Rectal smooth muscle tissue (tissue), 1 donor: ENCODE results near the gene TRPM2.

Experiments
- H3K27ac ChIP-seq: one replicate; pipeline ENCODE4 v1.7.0; 2013; ENCODE audit warnings: low read depth, low read length, inconsistent platforms
- H3K27me3 ChIP-seq: one replicate; pipeline ENCODE4 v1.7.0; 2013; ENCODE audit warnings: low read length; ENCODE audit not compliant: control insufficient read depth, insufficient read depth
- H3K36me3 ChIP-seq: one replicate; pipeline ENCODE4 v1.7.0; 2013; ENCODE audit warnings: low read length; ENCODE audit not compliant: control insufficient read depth, insufficient read depth
- H3K4me1 ChIP-seq: one replicate; pipeline ENCODE4 v1.7.0; 2013; ENCODE audit warnings: low read length; ENCODE audit not compliant: control insufficient read depth, insufficient read depth
- H3K4me3 ChIP-seq: one replicate; pipeline ENCODE4 v1.7.0; 2013; ENCODE audit warnings: low read length
- H3K9ac ChIP-seq: one replicate; pipeline ENCODE4 v1.7.0; 2013; ENCODE audit warnings: low read length

The TRPM2 gene

DNA sequence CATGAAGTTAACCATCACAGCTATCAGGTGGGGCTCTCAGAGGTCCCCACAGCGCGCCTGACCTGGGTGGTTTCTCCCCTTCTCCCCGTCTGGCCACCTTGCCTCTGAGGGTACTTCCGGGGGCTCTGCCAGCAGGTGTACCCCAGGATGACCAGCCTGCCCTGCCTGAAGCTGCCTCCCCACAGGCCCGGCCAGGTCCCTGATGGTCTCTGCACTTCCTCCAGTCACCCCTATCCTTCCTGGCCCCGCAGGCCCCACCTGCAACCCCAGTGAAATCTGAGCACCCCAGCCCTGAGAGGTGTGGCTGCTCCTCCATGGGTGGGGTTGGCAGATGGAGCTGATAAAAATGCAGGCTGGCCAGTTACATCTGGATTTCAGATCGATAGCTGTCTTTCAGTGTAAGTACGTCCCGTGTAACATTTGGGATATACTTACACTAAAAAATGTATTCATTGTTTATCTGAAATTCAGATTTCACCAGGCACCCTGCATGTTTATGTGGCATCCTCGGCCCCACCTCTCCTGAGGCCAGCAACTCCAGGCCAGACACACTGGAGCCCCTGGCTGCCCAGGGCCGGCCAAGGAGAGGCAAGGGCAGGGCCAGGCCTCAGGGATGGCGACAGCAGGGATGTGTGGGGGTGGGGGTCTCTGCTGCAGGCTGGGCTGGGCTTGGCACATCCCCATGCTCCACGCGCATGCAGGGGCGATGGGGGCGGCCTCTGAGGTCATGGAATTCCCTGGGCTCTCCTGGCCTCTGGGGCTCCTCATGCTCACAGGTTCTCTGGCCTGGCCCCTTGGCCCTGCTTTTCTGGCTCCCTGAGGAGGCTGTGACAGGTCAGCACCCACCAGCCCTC, 127.0 kb downstream of the TRPM2 start:
- Histone ChIP-seq H3K4me3 (no peak overlapping the region), H3K9ac (no peak overlapping the region), H3K27ac (no peak overlapping the region), H3K36me3 (no peaks in the 10 kb centered on the region), H3K4me1 (peaks cover 10% of the 10 kb centered on the region), H3K27me3 (peaks cover 2% of the 10 kb centered on the region)

DNA sequence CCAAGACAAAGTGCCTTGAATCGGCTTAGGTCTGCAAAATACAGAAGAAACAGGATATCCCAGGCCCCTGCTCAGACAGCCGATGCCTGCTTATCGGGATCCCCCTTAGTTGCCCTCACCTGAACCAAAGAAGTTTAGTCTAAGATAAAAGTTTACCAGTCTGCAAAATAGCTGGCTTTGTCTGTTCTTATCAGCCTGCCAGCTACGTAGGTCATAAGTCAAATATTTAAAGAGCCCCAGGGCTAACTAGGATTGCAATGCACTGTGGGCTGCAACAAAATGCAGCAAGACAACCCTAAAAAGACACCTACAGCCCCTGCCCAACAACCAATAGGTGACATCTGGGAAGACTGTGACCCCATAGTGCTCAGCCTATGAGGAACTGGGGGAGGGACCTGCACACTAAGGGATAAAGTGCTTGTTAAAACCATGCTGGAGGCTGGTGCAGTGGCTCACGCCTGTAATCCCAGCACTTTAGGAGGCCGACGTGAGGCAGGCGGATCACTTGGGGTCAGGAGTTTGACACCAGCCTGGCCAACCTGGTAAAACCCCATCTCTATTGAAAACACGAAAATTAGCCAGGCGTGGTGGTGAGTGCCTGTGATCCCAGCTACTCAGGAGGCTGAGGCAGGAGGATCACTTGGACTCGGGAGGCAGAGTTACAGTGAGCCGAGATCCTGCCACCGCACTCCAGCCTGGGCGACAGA, 129.3 kb downstream of the TRPM2 start:
- H3K4me3 ChIP-seq = no peak overlapping the region
- H3K27ac ChIP-seq = no peak overlapping the region
- peaks cover 2% of the 10 kb centered on the region for H3K27me3 ChIP-seq
- H3K36me3 ChIP-seq = no peaks in the 10 kb centered on the region
- peaks cover 8% of the 10 kb centered on the region for H3K4me1 ChIP-seq
- H3K9ac ChIP-seq = no peak overlapping the region

DNA sequence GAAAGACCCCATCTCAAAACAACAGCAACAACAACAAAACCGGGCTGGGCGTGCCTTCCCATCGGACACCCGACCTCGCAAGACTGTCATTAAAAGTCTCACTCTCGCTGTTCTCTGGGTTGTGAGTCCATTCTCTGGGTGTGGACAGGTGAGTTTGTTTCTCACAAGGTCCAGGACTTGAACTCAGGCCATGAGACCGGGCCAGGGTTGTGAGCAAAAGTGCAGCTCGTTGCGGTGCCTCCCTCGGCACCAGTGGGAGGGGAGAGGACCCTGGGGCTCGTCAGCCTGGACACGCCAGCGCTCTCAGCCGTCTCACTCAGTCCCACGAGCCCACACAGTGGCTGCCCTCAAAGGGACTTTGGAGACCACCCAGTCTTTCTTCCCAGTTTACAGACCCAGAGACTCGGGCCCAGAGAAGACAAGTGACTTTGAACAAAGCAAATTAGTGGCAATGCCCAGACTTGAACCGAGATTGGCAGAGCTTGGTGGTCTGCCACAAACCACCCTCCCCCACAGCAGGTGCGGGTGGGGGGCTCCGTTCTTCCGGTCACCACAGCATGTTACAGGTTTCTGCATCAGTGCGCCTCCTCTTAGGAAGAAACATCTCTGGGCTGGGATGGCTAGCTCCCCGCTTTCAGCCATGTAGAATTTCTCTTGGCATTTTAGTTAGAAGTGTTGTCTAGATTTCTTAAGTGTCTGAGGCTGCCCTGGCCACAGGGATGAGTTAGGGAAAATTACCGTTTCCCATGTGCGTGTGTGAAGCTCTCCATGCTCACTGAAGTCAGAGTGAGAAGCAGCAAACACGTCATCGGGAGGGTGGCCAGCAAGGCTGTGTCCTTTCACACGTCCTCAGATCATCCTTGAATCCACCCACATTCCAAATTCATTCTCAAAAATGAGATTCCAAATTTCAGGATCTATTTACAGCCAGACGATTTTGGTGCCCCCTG, 130.1 kb downstream of the TRPM2 start:
- Histone ChIP-seq H3K27me3 (peaks cover 2% of the 10 kb centered on the region), H3K4me1 (peaks cover 2% of the 10 kb centered on the region), H3K9ac (no peak overlapping the region), H3K36me3 (no peaks in the 10 kb centered on the region), H3K27ac (no peak overlapping the region), H3K4me3 (no peak overlapping the region)

DNA sequence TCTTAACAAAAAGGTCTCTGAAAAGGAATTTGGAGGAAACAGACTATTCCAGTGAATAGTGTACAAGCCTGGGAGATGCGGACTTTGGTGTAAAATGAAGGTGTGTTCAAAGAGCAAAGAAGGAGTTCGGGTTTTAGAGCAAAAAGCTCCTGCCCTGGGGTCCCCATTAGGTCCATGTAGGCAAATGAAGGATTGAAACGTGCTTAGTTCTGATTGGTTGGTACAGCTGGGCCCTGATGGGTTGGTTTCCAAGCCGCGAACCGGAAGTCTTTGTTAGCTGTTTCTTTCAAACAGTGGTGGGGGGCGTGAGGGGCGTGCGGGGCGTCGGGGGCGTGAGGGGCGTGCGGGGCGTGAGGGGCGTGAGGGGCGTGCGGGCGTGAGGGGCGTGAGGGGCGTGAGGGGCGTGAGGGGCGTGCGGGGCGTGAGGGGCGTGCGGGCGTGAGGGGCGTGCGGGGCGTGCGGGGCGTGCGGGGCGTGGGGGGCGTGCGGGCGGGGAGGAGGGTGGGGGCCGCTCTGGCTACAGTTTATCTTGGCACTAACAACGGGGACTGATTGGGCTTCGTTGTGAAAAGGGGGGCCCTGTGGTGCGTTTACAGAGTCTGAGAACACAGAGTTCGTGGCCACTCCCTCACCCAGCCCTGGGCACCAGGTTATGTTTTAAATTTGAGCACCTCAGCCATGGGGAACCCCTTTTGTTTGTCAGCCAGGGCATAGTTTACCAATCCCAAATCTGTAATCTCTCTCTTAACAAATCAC, 131.3 kb downstream of the TRPM2 start:
- Histone ChIP-seq H3K36me3 (no peaks in the 10 kb centered on the region), H3K27me3 (peaks cover 2% of the 10 kb centered on the region), H3K27ac (no peak overlapping the region), H3K4me1 (no peaks in the 10 kb centered on the region), H3K4me3 (no peak overlapping the region), H3K9ac (no peak overlapping the region)

DNA sequence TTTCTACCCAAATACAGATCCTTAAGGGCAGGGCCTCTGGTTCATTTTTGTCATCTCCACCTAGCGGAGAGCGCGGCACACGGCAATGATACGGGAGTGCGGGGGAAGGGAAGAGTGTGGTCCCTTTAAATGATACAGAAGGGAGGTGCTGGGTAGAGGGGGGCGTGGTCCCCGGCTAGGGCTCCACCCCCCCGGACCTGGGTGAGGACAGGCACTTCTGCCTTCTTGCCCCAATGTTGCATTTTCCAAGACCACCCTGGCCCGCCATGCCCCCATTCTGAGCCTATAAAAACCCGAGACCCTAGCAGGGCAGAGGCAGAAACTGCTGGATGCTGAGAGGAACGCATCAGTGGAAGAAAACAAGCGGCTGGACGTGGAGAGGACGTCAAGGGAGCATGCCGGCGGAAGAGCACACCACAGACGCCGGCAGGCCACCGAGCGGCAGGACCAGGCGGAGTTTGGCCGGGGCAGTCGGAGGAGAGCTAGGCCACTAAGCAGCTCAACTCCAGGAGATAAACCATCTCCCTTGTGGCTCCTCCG, 131.9 kb downstream of the TRPM2 start:
- Histone ChIP-seq H3K9ac (no peak overlapping the region), H3K4me1 (no peaks in the 10 kb centered on the region), H3K36me3 (no peaks in the 10 kb centered on the region), H3K27me3 (peaks cover 2% of the 10 kb centered on the region), H3K27ac (no peak overlapping the region), H3K4me3 (no peak overlapping the region)

DNA sequence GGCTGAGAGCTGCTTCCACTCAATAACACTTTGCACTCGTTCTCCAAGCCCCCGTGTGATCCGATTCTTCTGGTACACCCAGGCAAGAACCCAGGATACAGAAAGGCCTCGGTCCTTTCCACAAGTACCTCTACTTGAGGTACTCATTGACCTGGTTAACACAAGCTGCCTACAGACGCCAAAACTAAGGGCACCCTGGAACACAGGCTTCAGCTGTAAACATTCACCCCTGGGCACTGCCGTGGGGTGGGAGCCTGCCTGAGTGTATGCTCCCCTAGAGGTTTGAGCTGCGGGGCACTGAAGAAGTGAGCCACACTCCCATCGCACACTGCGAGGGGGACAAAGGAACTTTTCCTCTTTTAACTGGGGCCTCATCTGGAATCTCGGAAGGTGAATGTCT, 132.4 kb downstream of the TRPM2 start:
- no peaks in the 10 kb centered on the region for H3K4me1 ChIP-seq
- H3K36me3 ChIP-seq = no peaks in the 10 kb centered on the region
- no peak overlapping the region for H3K4me3 ChIP-seq
- H3K27ac ChIP-seq = no peak overlapping the region
- H3K27me3 ChIP-seq = peaks cover 2% of the 10 kb centered on the region
- no peak overlapping the region for H3K9ac ChIP-seq

DNA sequence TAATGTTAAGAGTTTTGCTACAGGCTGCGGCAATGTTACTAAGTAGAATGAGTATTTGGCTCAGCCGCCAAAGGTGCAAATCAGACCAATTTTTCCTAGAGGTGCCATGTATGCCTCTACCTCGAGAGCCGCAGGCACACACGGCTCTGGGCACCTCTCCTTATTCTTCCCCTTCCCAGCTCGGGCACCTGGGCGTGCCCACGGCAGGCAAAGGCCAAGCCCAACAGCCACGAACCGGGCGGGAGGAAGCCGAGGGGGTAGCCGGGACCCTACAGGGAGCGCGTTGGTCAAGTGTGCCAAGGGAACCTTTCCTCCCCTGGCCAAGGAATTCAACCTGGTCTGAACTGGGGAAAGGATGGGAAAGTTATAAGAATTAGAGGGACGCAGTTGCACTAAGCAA, 132.9 kb downstream of the TRPM2 start:
- Histone ChIP-seq H3K36me3 (no peaks in the 10 kb centered on the region), H3K27me3 (peaks cover 2% of the 10 kb centered on the region), H3K9ac (no peak overlapping the region), H3K4me1 (no peaks in the 10 kb centered on the region), H3K27ac (no peak overlapping the region), H3K4me3 (no peak overlapping the region)

DNA sequence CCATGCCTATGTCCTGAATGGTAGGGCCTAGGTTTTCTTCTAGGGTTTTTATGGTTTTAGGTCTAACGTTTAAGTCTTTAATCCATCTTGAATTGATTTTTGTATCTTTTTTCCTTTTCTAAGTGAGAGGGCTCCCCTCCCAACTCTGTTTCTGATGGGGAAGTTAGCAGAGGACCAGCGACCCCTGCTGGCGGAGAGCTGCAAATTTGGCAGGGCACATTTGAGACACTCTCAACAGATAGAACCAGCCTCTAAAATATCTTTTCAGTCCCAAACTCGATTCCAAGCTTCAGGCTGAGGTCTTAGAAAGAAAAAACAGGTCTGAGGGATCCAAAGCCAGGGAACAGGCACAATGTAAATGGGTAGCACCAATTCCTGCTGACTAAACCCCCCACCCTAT, 134.4 kb downstream of the TRPM2 start:
- H3K27ac ChIP-seq = no peak overlapping the region
- no peaks in the 10 kb centered on the region for H3K4me1 ChIP-seq
- no peak overlapping the region for H3K9ac ChIP-seq
- no peaks in the 10 kb centered on the region for H3K36me3 ChIP-seq
- H3K27me3 ChIP-seq = no peaks in the 10 kb centered on the region
- H3K4me3 ChIP-seq = no peak overlapping the region

DNA sequence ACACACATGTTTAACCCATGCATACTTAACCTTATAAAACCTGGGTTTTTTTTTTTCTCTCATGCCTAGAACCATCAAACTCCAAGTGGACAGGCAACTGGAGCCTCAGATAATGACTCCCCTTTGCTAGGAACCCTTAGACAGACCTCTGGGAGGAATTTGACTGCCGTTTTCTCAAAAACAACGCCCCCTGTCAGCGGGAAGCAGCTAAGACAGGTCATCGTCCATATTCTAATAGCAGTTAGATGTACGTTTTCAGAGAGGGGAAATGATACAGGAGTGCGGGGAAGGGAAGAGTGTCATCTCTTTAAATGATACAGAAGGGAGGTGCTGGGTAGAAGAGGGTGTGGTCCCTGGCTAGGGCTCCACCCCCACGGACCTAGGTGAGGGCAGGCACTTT, 136.5 kb downstream of the TRPM2 start:
- Histone ChIP-seq H3K36me3 (no peaks in the 10 kb centered on the region), H3K9ac (no peak overlapping the region), H3K4me3 (no peak overlapping the region), H3K27ac (no peak overlapping the region), H3K4me1 (no peaks in the 10 kb centered on the region), H3K27me3 (no peaks in the 10 kb centered on the region)

DNA sequence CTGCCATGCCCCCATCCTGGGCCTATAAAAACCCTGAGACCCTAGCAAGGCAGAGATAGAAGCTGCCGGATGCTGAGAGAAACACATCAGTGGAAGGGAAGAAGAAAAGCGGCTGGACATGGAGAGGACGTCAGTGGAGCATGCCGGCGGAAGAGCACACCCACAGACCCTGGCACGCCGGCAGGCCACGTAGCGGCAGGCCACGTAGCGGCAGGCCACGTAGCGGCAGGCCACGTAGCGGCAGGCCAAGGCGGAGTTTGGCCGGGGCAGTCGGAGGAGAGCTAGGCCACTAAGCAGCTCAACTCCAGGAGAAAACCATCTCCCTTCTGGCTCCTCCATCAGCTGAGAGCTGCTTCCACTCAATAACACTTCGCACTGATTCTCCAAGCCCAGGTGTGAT, 137.0 kb downstream of the TRPM2 start:
- no peak overlapping the region for H3K27ac ChIP-seq
- H3K9ac ChIP-seq = no peak overlapping the region
- H3K27me3 ChIP-seq = no peaks in the 10 kb centered on the region
- no peaks in the 10 kb centered on the region for H3K36me3 ChIP-seq
- H3K4me3 ChIP-seq = no peak overlapping the region
- H3K4me1 ChIP-seq = no peaks in the 10 kb centered on the region

DNA sequence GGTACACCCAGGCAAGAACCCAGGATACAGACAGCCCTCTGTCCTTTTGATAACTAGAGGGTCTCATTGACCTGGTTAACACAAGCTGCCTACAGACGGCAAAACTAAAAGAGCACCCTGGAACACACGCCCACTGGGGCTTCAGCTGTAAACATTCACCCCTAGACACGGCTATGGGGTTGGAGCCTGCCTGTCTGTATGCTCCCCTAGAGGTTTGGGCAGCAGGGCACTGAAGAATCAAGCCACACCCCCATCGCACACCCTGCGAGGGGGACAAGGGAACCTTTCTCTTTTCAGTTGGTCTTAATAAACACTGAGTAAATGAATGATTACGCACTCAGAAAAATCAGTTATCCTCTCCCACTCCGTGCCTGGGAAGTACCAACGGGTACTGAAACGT, 137.4 kb downstream of the TRPM2 start:
- H3K4me1 ChIP-seq = no peaks in the 10 kb centered on the region
- H3K27ac ChIP-seq = no peak overlapping the region
- H3K36me3 ChIP-seq = no peaks in the 10 kb centered on the region
- no peak overlapping the region for H3K9ac ChIP-seq
- H3K27me3 ChIP-seq = no peaks in the 10 kb centered on the region
- no peak overlapping the region for H3K4me3 ChIP-seq
